WTC11 (cell line): Measurements from ENCODE around the gene WBP2. TPM values are rescaled to one million over a fixed set of nuclear protein-coding genes. Genes with fewer than 3 reads are reported as not detected.

ENCODE experiments used
- ATAC-seq: fragments of 200-7000 bp; cut with Tn5 transposase; 2 replicates; pipeline ENCODE4 v1.10.0; 2021; ENCODE audit warnings: mild to moderate bottlenecking, moderate library complexity
- CTCF ChIA-PET: fragments of 300-600 bp; sonication (Branson Sonifier 250); formaldehyde crosslinking; loops from one replicate; lab custom pipeline; 2021; ENCODE audit warnings: antibody characterized with exemption; lab: Charles Lee
- POLR2A ChIA-PET: fragments of 350-600 bp; sonication (Branson Sonifier 250); formaldehyde crosslinking; loops from one replicate; lab custom pipeline; 2021; ENCODE audit warnings: antibody characterized with exemption; lab: Charles Lee
- DNase-seq: peaks from one replicate; pipeline ENCODE4 v3.0.0; 2021; ENCODE audit warnings: low spot score
- H3K27ac Mint-ChIP-seq: 2 replicates; pipeline ENCODE4 v1.8.0; 2021; ENCODE audit warnings: mixed read lengths
- H3K27me3 Mint-ChIP-seq: 2 replicates; pipeline ENCODE4 v1.8.0; 2021; ENCODE audit warnings: low read depth, mild to moderate bottlenecking, moderate library complexity, mixed read lengths
- H3K36me3 Mint-ChIP-seq: 2 replicates; pipeline ENCODE4 v1.8.0; 2021; ENCODE audit warnings: mixed read lengths
- H3K4me1 Mint-ChIP-seq: 2 replicates; pipeline ENCODE4 v1.8.0; 2022; ENCODE audit warnings: mixed read lengths
- H3K4me3 Mint-ChIP-seq: 2 replicates; pipeline ENCODE4 v1.8.0; 2021; ENCODE audit warnings: mild to moderate bottlenecking, moderate library complexity, mixed read lengths
- H3K9me3 Mint-ChIP-seq: 2 replicates; pipeline ENCODE4 v1.8.0; 2021; ENCODE audit warnings: mixed read lengths
- ATF1 ChIP-seq: sonication (generic); formaldehyde crosslinking; IDR thresholded peaks from 2 replicates; pipeline ENCODE4 v1.8.1; 2023; ENCODE audit warnings: mild to moderate bottlenecking, moderate library complexity, missing genetic modification reagents
- CREB1 ChIP-seq: sonication (generic); formaldehyde crosslinking; IDR thresholded peaks from 2 replicates; pipeline ENCODE4 v1.8.0; 2023; ENCODE audit warnings: mild to moderate bottlenecking, missing genetic modification reagents
- FOXJ3 ChIP-seq: sonication (generic); formaldehyde crosslinking; IDR thresholded peaks from 2 replicates; pipeline ENCODE4 v1.9.0; 2021; ENCODE audit warnings: missing genetic modification reagents, mild to moderate bottlenecking, borderline replicate concordance
- FOXP4 ChIP-seq: sonication (generic); formaldehyde crosslinking; IDR thresholded peaks from 2 replicates; pipeline ENCODE4 v1.8.0; 2022; ENCODE audit warnings: mild to moderate bottlenecking, missing genetic modification reagents
- GRHL2 ChIP-seq: fragments of 250-450 bp; sonication (Bioruptor Pico); IDR thresholded peaks from 2 replicates; pipeline ENCODE4 v1.8.0; 2022; ENCODE audit warnings: mild to moderate bottlenecking, moderate library complexity; ENCODE audit not compliant: insufficient replicate concordance, severe bottlenecking
- HMGXB4 ChIP-seq: sonication (generic); formaldehyde crosslinking; IDR thresholded peaks from 2 replicates; pipeline ENCODE4 v1.8.1; 2023; ENCODE audit warnings: mild to moderate bottlenecking, moderate library complexity, missing genetic modification reagents
- JAZF1 ChIP-seq: fragments of 250-450 bp; sonication (Bioruptor Pico); IDR thresholded peaks from 2 replicates; pipeline ENCODE4 v1.9.0; 2021; ENCODE audit warnings: moderate library complexity, mild to moderate bottlenecking, inconsistent platforms
- NFYB ChIP-seq: sonication (generic); formaldehyde crosslinking; conservative IDR thresholded peaks from 2 replicates; pipeline ENCODE4 v1.8.0; 2022; ENCODE audit warnings: low read depth, missing genetic modification reagents
- NR3C1 ChIP-seq: sonication (generic); formaldehyde crosslinking; conservative IDR thresholded peaks from 2 replicates; pipeline ENCODE4 v1.8.1; 2023; ENCODE audit warnings: low read depth, mild to moderate bottlenecking, missing genetic modification reagents
- RELA ChIP-seq: sonication (generic); formaldehyde crosslinking; IDR thresholded peaks from 2 replicates; pipeline ENCODE4 v1.8.1; 2022; ENCODE audit warnings: missing genetic modification reagents, mild to moderate bottlenecking, borderline replicate concordance
- SMAD4 ChIP-seq: sonication (generic); formaldehyde crosslinking; IDR thresholded peaks from 2 replicates; pipeline ENCODE4 v1.8.0; 2022; ENCODE audit warnings: mild to moderate bottlenecking, missing genetic modification reagents
- TEAD1 ChIP-seq: sonication (generic); formaldehyde crosslinking; IDR thresholded peaks from 2 replicates; pipeline ENCODE4 v1.8.0; 2022; ENCODE audit warnings: mild to moderate bottlenecking, missing genetic modification reagents
- TP53 ChIP-seq: sonication (generic); formaldehyde crosslinking; IDR thresholded peaks from 2 replicates; pipeline ENCODE4 v1.8.1; 2023; ENCODE audit warnings: mild to moderate bottlenecking, missing genetic modification reagents
- USF1 ChIP-seq: sonication (generic); formaldehyde crosslinking; IDR thresholded peaks from 2 replicates; pipeline ENCODE4 v1.8.0; 2022; ENCODE audit warnings: mild to moderate bottlenecking, missing genetic modification reagents
- ZBTB21 ChIP-seq: sonication (generic); formaldehyde crosslinking; IDR thresholded peaks from 2 replicates; pipeline ENCODE4 v1.8.1; 2023; ENCODE audit warnings: mild to moderate bottlenecking, missing genetic modification reagents, borderline replicate concordance
- ZNF219 ChIP-seq: sonication (generic); formaldehyde crosslinking; IDR thresholded peaks from 2 replicates; pipeline ENCODE4 v1.8.0; 2023; ENCODE audit warnings: missing genetic modification reagents, mild to moderate bottlenecking, borderline replicate concordance
- ZNF317 ChIP-seq: sonication (generic); formaldehyde crosslinking; IDR thresholded peaks from 2 replicates; pipeline ENCODE4 v1.8.1; 2023; ENCODE audit warnings: low read depth, mild to moderate bottlenecking, moderate library complexity, missing genetic modification reagents, borderline replicate concordance
- ZNF396 ChIP-seq: fragments of 250-450 bp; sonication (Bioruptor Pico); IDR thresholded peaks from 2 replicates; pipeline ENCODE4 v1.8.0; 2021; ENCODE audit warnings: mild to moderate bottlenecking, moderate library complexity, borderline replicate concordance
- total RNA-seq: library from RNA; stranded (reverse); gene quantifications from 3 replicates; pipeline ENCODE4 v1.2.3, GENCODE V29; 2021
- TF ChIP-seq, protein P1 (sequence below): sonication (generic); formaldehyde crosslinking; IDR thresholded peaks from 2 replicates; pipeline ENCODE4 v1.8.1; 2022; ENCODE audit warnings: low read depth, mild to moderate bottlenecking, moderate library complexity, missing genetic modification reagents, borderline replicate concordance
- TF ChIP-seq, protein P2 (sequence below): sonication (generic); formaldehyde crosslinking; IDR thresholded peaks from 2 replicates; pipeline ENCODE4 v1.8.0; 2022; ENCODE audit warnings: mild to moderate bottlenecking, missing genetic modification reagents
- TF ChIP-seq, protein P3 (sequence below): sonication (generic); formaldehyde crosslinking; conservative IDR thresholded peaks from 2 replicates; pipeline ENCODE4 v1.8.1; 2022; ENCODE audit warnings: mild to moderate bottlenecking, missing genetic modification reagents
- TF ChIP-seq, protein P4 (sequence below): sonication (generic); formaldehyde crosslinking; IDR thresholded peaks from 2 replicates; pipeline ENCODE4 v1.8.1; 2023; ENCODE audit warnings: mild to moderate bottlenecking, missing genetic modification reagents
- TF ChIP-seq, protein P5 (sequence below): sonication (generic); formaldehyde crosslinking; IDR thresholded peaks from 2 replicates; pipeline ENCODE4 v1.8.1; 2023; ENCODE audit warnings: mild to moderate bottlenecking, missing genetic modification reagents, moderate library complexity

Gene WBP2
- total RNA-seq, 1 experiment from 2014 or later, result 68.8 TPM

DNA sequence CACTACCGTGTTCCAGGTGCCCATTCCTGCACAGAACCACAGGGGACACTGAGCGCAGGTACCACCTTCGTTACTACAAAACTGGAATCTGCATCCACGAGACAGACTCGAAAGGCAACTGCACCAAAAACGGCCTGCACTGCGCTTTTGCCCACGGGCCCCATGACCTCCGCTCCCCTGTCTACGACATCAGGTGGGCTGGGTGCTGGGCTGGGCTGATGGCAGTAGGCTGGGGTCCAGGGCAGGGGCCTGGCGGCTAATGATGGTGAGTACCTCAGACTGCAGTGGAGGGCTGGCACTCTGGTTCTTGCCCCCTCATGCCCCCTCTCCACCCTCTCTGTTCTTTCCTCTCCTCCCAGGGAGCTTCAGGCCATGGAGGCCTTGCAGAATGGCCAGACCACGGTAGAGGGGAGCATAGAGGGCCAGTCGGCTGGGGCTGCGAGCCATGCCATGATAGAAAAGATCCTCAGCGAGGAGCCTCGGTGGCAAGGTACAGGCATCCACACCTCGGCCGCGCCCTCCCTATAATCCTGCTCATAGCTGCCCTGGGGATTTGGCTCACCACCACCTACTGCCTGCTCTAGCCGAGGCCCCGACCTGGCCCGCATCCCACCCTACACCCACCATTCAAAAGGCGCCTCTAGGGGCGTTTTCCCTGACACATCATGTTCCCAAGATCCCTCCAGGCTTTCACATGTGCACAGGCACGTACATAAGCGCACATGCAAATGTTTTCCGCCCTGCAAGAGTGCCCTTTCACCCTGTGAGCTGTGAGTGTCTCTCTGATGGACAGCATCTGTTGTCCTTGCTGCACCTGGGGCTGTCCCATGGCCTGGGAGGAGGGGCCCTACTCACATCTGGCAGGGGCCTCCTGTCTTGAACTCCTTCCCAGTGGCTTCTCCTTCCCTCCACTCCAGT lies 42.8 kb downstream of the WBP2 start:
- Mint-ChIP-seq H3K27ac (no peak overlapping the region), H3K4me1 (no peaks in the 10 kb centered on the region), H3K4me3 (no peak overlapping the region), H3K9me3 (no peaks in the 10 kb centered on the region), H3K27me3 (no peaks in the 10 kb centered on the region), H3K36me3 (peaks cover 28% of the 10 kb centered on the region)
- no peak for ATAC-seq
- no peak for TF ChIP-seq GRHL2 (CRISPR knock-in tag)
- no peak for TF ChIP-seq ZNF219 (CRISPR knock-in tag)
- no peak for TF ChIP-seq TEAD1
- TF ChIP-seq FOXP4, result no peak
- TF ChIP-seq, protein P1, sequence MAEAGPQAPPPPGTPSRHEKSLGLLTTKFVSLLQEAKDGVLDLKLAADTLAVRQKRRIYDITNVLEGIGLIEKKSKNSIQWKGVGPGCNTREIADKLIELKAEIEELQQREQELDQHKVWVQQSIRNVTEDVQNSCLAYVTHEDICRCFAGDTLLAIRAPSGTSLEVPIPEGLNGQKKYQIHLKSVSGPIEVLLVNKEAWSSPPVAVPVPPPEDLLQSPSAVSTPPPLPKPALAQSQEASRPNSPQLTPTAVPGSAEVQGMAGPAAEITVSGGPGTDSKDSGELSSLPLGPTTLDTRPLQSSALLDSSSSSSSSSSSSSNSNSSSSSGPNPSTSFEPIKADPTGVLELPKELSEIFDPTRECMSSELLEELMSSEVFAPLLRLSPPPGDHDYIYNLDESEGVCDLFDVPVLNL (CRISPR knock-in tag), result no peak
- TF ChIP-seq, protein P2, sequence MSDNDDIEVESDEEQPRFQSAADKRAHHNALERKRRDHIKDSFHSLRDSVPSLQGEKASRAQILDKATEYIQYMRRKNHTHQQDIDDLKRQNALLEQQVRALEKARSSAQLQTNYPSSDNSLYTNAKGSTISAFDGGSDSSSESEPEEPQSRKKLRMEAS (CRISPR knock-in tag), result no peak
- TF ChIP-seq USF1 (CRISPR knock-in tag), result no peak
- TF ChIP-seq, protein P3, sequence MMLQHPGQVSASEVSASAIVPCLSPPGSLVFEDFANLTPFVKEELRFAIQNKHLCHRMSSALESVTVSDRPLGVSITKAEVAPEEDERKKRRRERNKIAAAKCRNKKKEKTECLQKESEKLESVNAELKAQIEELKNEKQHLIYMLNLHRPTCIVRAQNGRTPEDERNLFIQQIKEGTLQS (CRISPR knock-in tag), result no peak
- TF ChIP-seq CREB1 (CRISPR knock-in tag), result no peak
- no peak for TF ChIP-seq NR3C1
- TF ChIP-seq ZBTB21 (CRISPR knock-in tag), result no peak
- TF ChIP-seq ATF1, result no peak
- TF ChIP-seq NFYB, result no peak
- no peak for TF ChIP-seq ZNF317 (CRISPR knock-in tag)
- no peak for DNase-seq
- CTCF ChIA-PET, result interaction anchor here (0.6 to 2.1 kb wide), 4 partner anchors 15 to 40 kb away, joined by 3 to 5 read pairs (median 4); no protein-coding TSS in a partner anchor
- POLR2A ChIA-PET, result no interaction called here

DNA sequence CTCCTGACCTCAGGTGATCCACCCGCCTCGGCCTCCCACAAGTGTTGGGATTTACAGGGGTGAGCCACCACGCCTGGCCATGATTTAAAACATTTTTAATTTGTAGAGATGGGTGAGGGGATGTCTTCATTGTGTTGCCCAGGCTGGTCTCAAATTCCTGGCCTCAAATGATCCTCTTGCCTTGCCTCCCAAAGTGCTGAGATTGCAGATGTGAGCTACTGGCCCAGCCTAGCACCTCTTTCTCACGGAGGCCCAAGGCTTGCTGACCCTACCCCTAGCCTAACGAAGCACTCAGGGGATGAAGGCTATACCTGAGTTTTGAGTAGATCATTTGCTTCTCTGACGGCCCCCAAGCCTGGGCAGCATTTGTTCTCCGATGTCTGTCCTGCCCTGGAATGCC lies 44.0 kb downstream of the WBP2 start:
- no peaks in the 10 kb centered on the region for H3K27me3 Mint-ChIP-seq
- H3K27ac Mint-ChIP-seq, result no peak overlapping the region
- no peaks in the 10 kb centered on the region for H3K9me3 Mint-ChIP-seq
- no peaks in the 10 kb centered on the region for H3K4me1 Mint-ChIP-seq
- ATAC-seq, result no peak
- ChIA-PET POLR2A (no interaction called here), CTCF (no interaction called here)
- no peak for DNase-seq
- H3K4me3 Mint-ChIP-seq, result no peak overlapping the region
- H3K36me3 Mint-ChIP-seq, result peaks cover 17% of the 10 kb centered on the region; the same call in 1 of the 2 replicates
- no peak for TF ChIP-seq JAZF1
- TF ChIP-seq RELA (CRISPR knock-in tag), result no peak
- TF ChIP-seq ZNF396 (CRISPR knock-in tag), result no peak
- no peak for TF ChIP-seq TP53 (CRISPR knock-in tag)
- TF ChIP-seq, protein P4, sequence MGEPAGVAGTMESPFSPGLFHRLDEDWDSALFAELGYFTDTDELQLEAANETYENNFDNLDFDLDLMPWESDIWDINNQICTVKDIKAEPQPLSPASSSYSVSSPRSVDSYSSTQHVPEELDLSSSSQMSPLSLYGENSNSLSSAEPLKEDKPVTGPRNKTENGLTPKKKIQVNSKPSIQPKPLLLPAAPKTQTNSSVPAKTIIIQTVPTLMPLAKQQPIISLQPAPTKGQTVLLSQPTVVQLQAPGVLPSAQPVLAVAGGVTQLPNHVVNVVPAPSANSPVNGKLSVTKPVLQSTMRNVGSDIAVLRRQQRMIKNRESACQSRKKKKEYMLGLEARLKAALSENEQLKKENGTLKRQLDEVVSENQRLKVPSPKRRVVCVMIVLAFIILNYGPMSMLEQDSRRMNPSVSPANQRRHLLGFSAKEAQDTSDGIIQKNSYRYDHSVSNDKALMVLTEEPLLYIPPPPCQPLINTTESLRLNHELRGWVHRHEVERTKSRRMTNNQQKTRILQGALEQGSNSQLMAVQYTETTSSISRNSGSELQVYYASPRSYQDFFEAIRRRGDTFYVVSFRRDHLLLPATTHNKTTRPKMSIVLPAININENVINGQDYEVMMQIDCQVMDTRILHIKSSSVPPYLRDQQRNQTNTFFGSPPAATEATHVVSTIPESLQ, result no peak
- no peak for TF ChIP-seq HMGXB4
- no peak for TF ChIP-seq ZNF219 (CRISPR knock-in tag)
- TF ChIP-seq, protein P5, sequence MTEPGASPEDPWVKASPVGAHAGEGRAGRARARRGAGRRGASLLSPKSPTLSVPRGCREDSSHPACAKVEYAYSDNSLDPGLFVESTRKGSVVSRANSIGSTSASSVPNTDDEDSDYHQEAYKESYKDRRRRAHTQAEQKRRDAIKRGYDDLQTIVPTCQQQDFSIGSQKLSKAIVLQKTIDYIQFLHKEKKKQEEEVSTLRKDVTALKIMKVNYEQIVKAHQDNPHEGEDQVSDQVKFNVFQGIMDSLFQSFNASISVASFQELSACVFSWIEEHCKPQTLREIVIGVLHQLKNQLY, result no peak
- TF ChIP-seq SMAD4 (CRISPR knock-in tag), result no peak
- no peak for TF ChIP-seq FOXJ3
